Activated CD4-positive, alpha-beta T cell treated with anti-CD3 and anti-CD28 coated beads, Interleukin-2, amount 50 U/mL, for 1 hour (primary cell): ENCODE results near the gene MAFG.

ENCODE experiments used
- DNase-seq: peaks from one replicate; pipeline ENCODE4 v3.0.0-alpha.2; 2020

Gene MAFG

GRCh38 chr17:81935709-81936084, 8.2 kb upstream of the MAFG start:
- no peak for DNase-seq

GRCh38 chr17:81934850-81935708, 7.5 kb upstream of the MAFG start:
- no peak for DNase-seq

GRCh38 chr17:81934098-81934757, 6.7 kb upstream of the MAFG start:
- DNase-seq = no peak

GRCh38 chr17:81933178-81933699, 5.7 kb upstream of the MAFG start:
- no peak for DNase-seq

GRCh38 chr17:81932333-81932983, 4.9 kb upstream of the MAFG start:
- no peak for DNase-seq

GRCh38 chr17:81931557-81932332, 4.2 kb upstream of the MAFG start:
- DNase-seq = no peak

- DNase-seq = no peak
Measured at GRCh38 chr17:81931189-81931556, 3.6 kb upstream of the MAFG start.

GRCh38 chr17:81930142-81931125, 2.9 kb upstream of the MAFG start:
- DNase-seq = no peak

GRCh38 chr17:81929253-81930141, 2.0 kb upstream of the MAFG start:
- DNase-seq = no peak

GRCh38 chr17:81928544-81929252, 1.2 kb upstream of the MAFG start:
- DNase-seq = no peak

- no peak for DNase-seq
Measured at GRCh38 chr17:81927152-81927652, 333 bp downstream of the MAFG start.

GRCh38 chr17:81926451-81927151, 934 bp downstream of the MAFG start:
- DNase-seq = peak; percentile 45

GRCh38 chr17:81925860-81926450, 1.6 kb downstream of the MAFG start:
- DNase-seq = no peak

GRCh38 chr17:81924557-81925532, 2.7 kb downstream of the MAFG start:
- no peak for DNase-seq

- no peak for DNase-seq
Measured at GRCh38 chr17:81923302-81924260, 4.0 kb downstream of the MAFG start.
